Smooth muscle cell (in vitro differentiated cells): Measurements from ENCODE around the gene SLC25A34. TPM values are rescaled to one million over a fixed set of nuclear protein-coding genes. Genes with fewer than 3 reads are reported as not detected.

Source experiments
- DNase-seq: peaks from one replicate; lab custom pipeline; 2025; ENCODE audit not compliant: unreplicated experiment; lab: John Stamatoyannopoulos, UW
- H2AFZ ChIP-seq: fragments of 200-600 bp; sonication (generic); 2 replicates; pipeline ENCODE4 v1.6.0; 2016; ENCODE audit warnings: antibody characterized with exemption, low read depth, mild to moderate bottlenecking
- H3F3A ChIP-seq: fragments of 200-600 bp; sonication (generic); 2 replicates; pipeline ENCODE4 v1.6.0; 2017; ENCODE audit warnings: antibody characterized with exemption, low read depth
- H3K27ac ChIP-seq: fragments of 200-600 bp; sonication (generic); 2 replicates; pipeline ENCODE4 v1.5.1; 2016; ENCODE audit warnings: low read depth, mild to moderate bottlenecking
- H3K27me3 ChIP-seq: fragments of 200-600 bp; sonication (generic); 2 replicates; pipeline ENCODE4 v1.6.1; 2016; ENCODE audit warnings: low read depth, mild to moderate bottlenecking
- H3K36me3 ChIP-seq: fragments of 200-600 bp; sonication (generic); 2 replicates; pipeline ENCODE4 v1.5.1; 2016; ENCODE audit warnings: low read depth
- H3K4me1 ChIP-seq: fragments of 200-600 bp; sonication (generic); 2 replicates; pipeline ENCODE4 v1.5.1; 2016; ENCODE audit warnings: low read depth
- H3K4me2 ChIP-seq: fragments of 200-600 bp; sonication (generic); 2 replicates; pipeline ENCODE4 v1.6.0; 2016; ENCODE audit warnings: mild to moderate bottlenecking
- H3K4me3 ChIP-seq: fragments of 200-600 bp; sonication (generic); 2 replicates; pipeline ENCODE4 v1.5.1; 2016; ENCODE audit warnings: mild to moderate bottlenecking
- H3K79me2 ChIP-seq: fragments of 200-600 bp; sonication (generic); 2 replicates; pipeline ENCODE4 v1.6.0; 2016; ENCODE audit warnings: low read depth, mild to moderate bottlenecking
- H3K9ac ChIP-seq: fragments of 200-600 bp; sonication (generic); 2 replicates; pipeline ENCODE4 v1.6.0; 2016; ENCODE audit warnings: low read depth
- H3K9me3 ChIP-seq: fragments of 200-600 bp; sonication (generic); replicated peaks from 2 replicates; pipeline ENCODE4 v1.5.1; 2016; ENCODE audit warnings: low read depth
- H4K20me1 ChIP-seq: fragments of 200-600 bp; sonication (generic); 2 replicates; pipeline ENCODE4 v1.6.0; 2016; ENCODE audit warnings: low read depth
- CTCF ChIP-seq: fragments of 200-600 bp; sonication (generic); IDR thresholded peaks from 2 replicates; pipeline ENCODE4 v1.5.1; 2017; ENCODE audit warnings: borderline replicate concordance, mild to moderate bottlenecking, antibody characterized with exemption; ENCODE audit not compliant: insufficient read depth, poor library complexity, severe bottlenecking
- WGBS: methylation state at CpG from one replicate; pipeline ENCODE4 v1.1.7; 2016; ENCODE audit warnings: low lambda C conversion rate; 5-methylcytosine and 5-hydroxymethylcytosine counted together
- polyA plus RNA-seq: library from polyadenylated mRNA; unstranded; fragments of >200 nt; fragmentation: Nextera tagmentation; extraction: Ambion mirVana; gene quantifications from 2 replicates; pipeline ENCODE4 v1.2.1, GENCODE V29; 2016
- total RNA-seq: library from RNA; depleted of rRNA; stranded (reverse); fragments of >200 nt; gene quantifications from 2 replicates; pipeline ENCODE4 v1.2.3, GENCODE V29; 2014

Gene SLC25A34
- total and polyA plus RNA-seq, 2 experiments from 2014 or later: 0.76 to 1.6 TPM

GRCh38 chr1:15756143-15757015 lies 20.3 kb downstream of the SLC25A34 start:
- Histone ChIP-seq H3K4me2 (no peak overlapping the region), H3K79me2 (peaks cover 24% of the 10 kb centered on the region), H3K9ac (no peak overlapping the region), H3F3A (peaks cover 15% of the 10 kb centered on the region), H3K4me3 (no peak overlapping the region), H3K27me3 (no peaks in the 10 kb centered on the region), H4K20me1 (peaks cover 11% of the 10 kb centered on the region), H3K36me3 (no peaks in the 10 kb centered on the region), H3K4me1 (peaks cover 34% of the 10 kb centered on the region), H3K27ac (no peak overlapping the region), H2AFZ (no peak overlapping the region), H3K9me3 (no peaks in the 10 kb centered on the region)
- TF ChIP-seq CTCF: no peak
- 70% methylated on average over 21 of the region's 21 CpGs for WGBS
- DNase-seq: no peak

GRCh38 chr1:15757016-15757543 lies 21.0 kb downstream of the SLC25A34 start:
- Histone ChIP-seq H3K27me3 (no peaks in the 10 kb centered on the region), H3K4me1 (peaks cover 37% of the 10 kb centered on the region), H3K27ac (no peak overlapping the region), H4K20me1 (peaks cover 18% of the 10 kb centered on the region), H3F3A (peaks cover 15% of the 10 kb centered on the region), H3K4me3 (no peak overlapping the region), H3K79me2 (peaks cover 31% of the 10 kb centered on the region), H2AFZ (no peak overlapping the region), H3K9ac (no peak overlapping the region), H3K9me3 (no peaks in the 10 kb centered on the region), H3K36me3 (no peaks in the 10 kb centered on the region), H3K4me2 (peak overlapping the region; percentile 90)
- no peak for TF ChIP-seq CTCF
- no peak for DNase-seq
- WGBS: 80% methylated on average over 9 of the region's 9 CpGs

GRCh38 chr1:15757575-15758342 lies 21.7 kb downstream of the SLC25A34 start:
- H4K20me1 ChIP-seq: peaks cover 24% of the 10 kb centered on the region
- H3K36me3 ChIP-seq: no peaks in the 10 kb centered on the region
- H3K4me2 ChIP-seq: peak overlapping the region; percentile 90
- H3K9me3 ChIP-seq: no peaks in the 10 kb centered on the region
- peaks cover 37% of the 10 kb centered on the region for H3K4me1 ChIP-seq
- 7% methylated on average over 23 of the region's 24 CpGs for WGBS
- H3K27me3 ChIP-seq: no peaks in the 10 kb centered on the region
- no peak for TF ChIP-seq CTCF
- peak; percentile 44 for DNase-seq
- H3K27ac ChIP-seq: no peak overlapping the region
- H3K9ac ChIP-seq: no peak overlapping the region
- peak overlapping the region; percentile 86 for H3K4me3 ChIP-seq
- peaks cover 15% of the 10 kb centered on the region for H3F3A ChIP-seq
- H2AFZ ChIP-seq: peak overlapping the region; percentile 74
- H3K79me2 ChIP-seq: peaks cover 38% of the 10 kb centered on the region
